SK-N-SH treated with all-trans-retinoic acid at 6 μM for 48 hours (cell line): ENCODE measurements around the gene KCND1.

ENCODE experiments used
- BACH2 ChIP-seq: fragments of 250-450 bp; sonication (Bioruptor Pico); IDR thresholded peaks from 2 replicates; pipeline ENCODE4 v1.9.0; 2021; ENCODE audit warnings: mild to moderate bottlenecking, borderline replicate concordance
- CSDC2 ChIP-seq: fragments of 250-450 bp; sonication (Bioruptor Pico); IDR thresholded peaks from 2 replicates; pipeline ENCODE4 v1.5.0; 2020; ENCODE audit warnings: mild to moderate bottlenecking, moderate library complexity
- ESRRG ChIP-seq: fragments of 250-450 bp; sonication (Bioruptor Pico); IDR thresholded peaks from 2 replicates; pipeline ENCODE4 v1.6.1; 2021; ENCODE audit warnings: mild to moderate bottlenecking
- PATZ1 ChIP-seq: fragments of 250-450 bp; sonication (Bioruptor Pico); IDR thresholded peaks from 2 replicates; pipeline ENCODE4 v1.8.0; 2020; ENCODE audit warnings: mild to moderate bottlenecking, moderate library complexity, borderline replicate concordance
- POU6F1 ChIP-seq: fragments of 250-450 bp; sonication (Bioruptor Pico); IDR thresholded peaks from 2 replicates; pipeline ENCODE4 v1.8.0; 2021; ENCODE audit warnings: low read depth, mild to moderate bottlenecking, moderate library complexity, borderline replicate concordance
- TCF4 ChIP-seq: fragments of 250-450 bp; sonication (Bioruptor Pico); IDR thresholded peaks from 2 replicates; pipeline ENCODE4 v1.8.0; 2021; ENCODE audit warnings: mild to moderate bottlenecking, moderate library complexity, borderline replicate concordance
- ZFP30 ChIP-seq: fragments of 450-650 bp; formaldehyde crosslinking; IDR thresholded peaks from 2 replicates; pipeline ENCODE4 v1.5.0; 2022; ENCODE audit warnings: mild to moderate bottlenecking, moderate library complexity
- ZNF565 ChIP-seq: fragments of 450-650 bp; formaldehyde crosslinking; conservative IDR thresholded peaks from 2 replicates; pipeline ENCODE4 v1.5.0; 2020; ENCODE audit warnings: low read depth, mild to moderate bottlenecking, moderate library complexity
- ZNF70 ChIP-seq: fragments of 450-650 bp; formaldehyde crosslinking; IDR thresholded peaks from 2 replicates; pipeline ENCODE4 v1.5.0; 2020; ENCODE audit warnings: mild to moderate bottlenecking, moderate library complexity

GRCh38 chrX:48981178-48981577 lies 9.5 kb upstream of the KCND1 start:
- TF ChIP-seq PATZ1 (CRISPR knock-in tag) (no peak), ZFP30 (no peak), ZNF70 (no peak), CSDC2 (CRISPR knock-in tag) (no peak), POU6F1 (CRISPR knock-in tag) (no peak), TCF4 (CRISPR knock-in tag) (no peak), BACH2 (no peak), ESRRG (CRISPR knock-in tag) (no peak), ZNF565 (no peak)
